NT2/D1 (cell line): ENCODE results near the gene IL34.

Experiments
- SUZ12 ChIP-seq: IDR thresholded peaks from 2 replicates; pipeline ENCODE4 v1.6.1; 2011; ENCODE audit not compliant: insufficient read length, insufficient read depth; ENCODE audit errors: extremely low read depth
- YY1 ChIP-seq: IDR thresholded peaks from 2 replicates; pipeline ENCODE4 v1.6.1; 2011; ENCODE audit not compliant: insufficient read length, insufficient read depth
- ZNF274 ChIP-seq: IDR thresholded peaks from 2 replicates; pipeline ENCODE4 v1.6.1; 2011; ENCODE audit warnings: mild to moderate bottlenecking, low read depth, low read length

DNA sequence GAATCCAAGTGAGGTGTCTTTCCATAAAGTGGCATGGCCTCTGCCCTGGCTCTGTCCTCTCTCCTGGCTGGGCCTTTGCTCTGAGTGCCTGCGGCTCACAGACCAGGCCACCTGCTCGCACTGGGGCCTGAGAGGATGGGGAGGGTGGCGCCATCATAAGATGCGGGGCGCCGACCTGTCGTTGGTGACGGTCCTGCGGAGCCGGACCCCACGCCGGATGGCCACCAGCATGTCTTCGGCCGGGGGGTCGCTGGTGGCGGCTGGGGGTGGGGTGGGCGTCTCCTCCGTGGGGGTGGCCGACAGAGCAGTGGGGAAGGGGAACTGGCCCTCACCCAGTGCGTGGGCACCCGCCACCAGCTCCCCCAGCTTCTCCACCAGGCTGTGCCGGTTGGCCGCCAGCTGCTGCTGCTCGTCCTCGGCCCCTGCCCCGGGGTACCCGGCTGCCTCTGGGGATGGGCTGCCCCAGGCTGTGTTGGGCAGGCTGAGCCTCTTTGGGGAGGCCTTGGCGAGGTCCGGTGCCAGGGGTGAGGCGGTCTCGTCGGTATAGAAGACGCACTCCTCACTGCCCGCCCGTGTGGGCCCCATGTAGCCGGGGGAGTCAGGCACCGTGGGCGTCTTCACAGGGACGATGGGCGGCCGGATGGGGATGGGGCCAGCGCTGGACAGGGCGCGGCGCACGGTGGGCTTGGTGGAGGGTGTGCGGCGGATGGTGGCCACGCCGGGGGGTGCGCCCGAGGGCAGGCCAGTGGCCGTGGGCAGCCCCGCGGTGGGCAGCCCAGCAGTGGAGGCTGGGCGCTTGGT lies 17.4 kb downstream of the IL34 start:
- TF ChIP-seq SUZ12 (no peak), ZNF274 (no peak), YY1 (no peak)
